Testis (tissue), 2 donors: Measurements from ENCODE around the gene CHRNB1.

Source experiments
- POLR2A ChIP-seq: fragments of 450-650 bp; IDR thresholded peaks from one replicate; pipeline ENCODE4 v1.6.1; 2017; ENCODE audit warnings: antibody characterized with exemption, mild to moderate bottlenecking, moderate library complexity
- TF ChIP-seq, protein P1 (sequence below), 3 experiments: fragments of 450-650 bp in 2 of 3; fragments of 200-600 bp in 1 of 3; sonication (generic) in 1 of 3; IDR thresholded peaks; one replicate each; pipeline ENCODE4 v1.5.1; 2016 to 2019; ENCODE audit warnings: antibody characterized with exemption in 3 of 3, mild to moderate bottlenecking in 2 of 3, moderate library complexity in 1 of 3

GRCh38 chr17:7502987-7503386 is 58.1 kb downstream of the CHRNB1 start:
- TF ChIP-seq, protein P1, sequence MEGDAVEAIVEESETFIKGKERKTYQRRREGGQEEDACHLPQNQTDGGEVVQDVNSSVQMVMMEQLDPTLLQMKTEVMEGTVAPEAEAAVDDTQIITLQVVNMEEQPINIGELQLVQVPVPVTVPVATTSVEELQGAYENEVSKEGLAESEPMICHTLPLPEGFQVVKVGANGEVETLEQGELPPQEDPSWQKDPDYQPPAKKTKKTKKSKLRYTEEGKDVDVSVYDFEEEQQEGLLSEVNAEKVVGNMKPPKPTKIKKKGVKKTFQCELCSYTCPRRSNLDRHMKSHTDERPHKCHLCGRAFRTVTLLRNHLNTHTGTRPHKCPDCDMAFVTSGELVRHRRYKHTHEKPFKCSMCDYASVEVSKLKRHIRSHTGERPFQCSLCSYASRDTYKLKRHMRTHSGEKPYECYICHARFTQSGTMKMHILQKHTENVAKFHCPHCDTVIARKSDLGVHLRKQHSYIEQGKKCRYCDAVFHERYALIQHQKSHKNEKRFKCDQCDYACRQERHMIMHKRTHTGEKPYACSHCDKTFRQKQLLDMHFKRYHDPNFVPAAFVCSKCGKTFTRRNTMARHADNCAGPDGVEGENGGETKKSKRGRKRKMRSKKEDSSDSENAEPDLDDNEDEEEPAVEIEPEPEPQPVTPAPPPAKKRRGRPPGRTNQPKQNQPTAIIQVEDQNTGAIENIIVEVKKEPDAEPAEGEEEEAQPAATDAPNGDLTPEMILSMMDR (IDR thresholded peaks at IDR 0.05) = no peak
- no peak for TF ChIP-seq POLR2A
